Neural cell (in vitro differentiated cells): Measurements from ENCODE around the gene GPRC5B. TPM values are rescaled to one million over a fixed set of nuclear protein-coding genes. Genes with fewer than 3 reads are reported as not detected.
A peak's percentile ranks its signal among the peaks of the same experiment; 100 is the strongest.

ENCODE experiments used
- H2AFZ ChIP-seq: fragments of 200-600, 300-800 bp; sonication (generic), shearing (Covaris generic); 2 replicates; pipeline ENCODE4 v1.6.0; 2014; ENCODE audit warnings: low read depth, mild to moderate bottlenecking, antibody characterized with exemption, low read length, moderate library complexity
- H3F3A ChIP-seq: fragments of 200-600 bp; shearing (Covaris generic); 2 replicates; pipeline ENCODE4 v1.6.1; 2016; ENCODE audit warnings: mild to moderate bottlenecking, moderate library complexity, mixed read lengths, antibody characterized with exemption, low read length; ENCODE audit not compliant: insufficient read depth, poor library complexity, severe bottlenecking
- H3K27ac ChIP-seq: fragments of 200-600, 300-800 bp; sonication (generic), shearing (Covaris generic); 2 replicates; pipeline ENCODE4 v1.5.1; 2014; ENCODE audit warnings: mild to moderate bottlenecking, low read length, moderate library complexity
- H3K27me3 ChIP-seq: fragments of 300-800, 200-600 bp; sonication (generic), shearing (Covaris generic); 2 replicates; pipeline ENCODE4 v1.6.0; 2014; ENCODE audit warnings: mild to moderate bottlenecking, low read depth, low read length, moderate library complexity; ENCODE audit not compliant: insufficient read depth
- H3K36me3 ChIP-seq: fragments of 300-800, 200-600 bp; sonication (generic), shearing (Covaris generic); 2 replicates; pipeline ENCODE4 v1.5.1; 2014; ENCODE audit warnings: mild to moderate bottlenecking, antibody characterized with exemption, low read length, moderate library complexity; ENCODE audit not compliant: insufficient read depth
- H3K4me2 ChIP-seq: fragments of 300-800, 200-600 bp; sonication (generic), shearing (Covaris generic); 2 replicates; pipeline ENCODE4 v1.6.0; 2014; ENCODE audit warnings: mild to moderate bottlenecking, low read length
- H3K4me3 ChIP-seq: fragments of 300-800, 200-600 bp; sonication (generic), shearing (Covaris generic); 2 replicates; pipeline ENCODE4 v1.5.1; 2014; ENCODE audit warnings: mild to moderate bottlenecking, low read length, moderate library complexity
- H3K79me2 ChIP-seq: fragments of 200-600 bp; shearing (Covaris generic); replicated peaks from 2 replicates; pipeline ENCODE4 v1.6.0; 2014; ENCODE audit warnings: mild to moderate bottlenecking, low read length, moderate library complexity; ENCODE audit not compliant: insufficient read depth
- H3K9ac ChIP-seq: fragments of 300-800, 200-600 bp; sonication (generic), shearing (Covaris generic); 2 replicates; pipeline ENCODE4 v1.6.1; 2016; ENCODE audit warnings: mild to moderate bottlenecking, low read length, mixed read lengths
- H3K9me2 ChIP-seq: fragments of 200-600 bp; shearing (Covaris generic); 2 replicates; pipeline ENCODE4 v1.6.1; 2016; ENCODE audit warnings: mild to moderate bottlenecking, low read length, mixed read lengths; ENCODE audit not compliant: insufficient read depth
- H3K9me3 ChIP-seq: fragments of 200-600, 300-800 bp; sonication (generic), shearing (Covaris generic); 2 replicates; pipeline ENCODE4 v1.6.1; 2016; ENCODE audit warnings: mild to moderate bottlenecking, mixed run types, low read length, moderate library complexity, mixed read lengths
- H4K20me1 ChIP-seq: fragments of 200-600 bp; shearing (Covaris generic); 2 replicates; pipeline ENCODE4 v1.6.1; 2016; ENCODE audit warnings: mild to moderate bottlenecking, mixed run types; ENCODE audit not compliant: insufficient read depth
- CTCF ChIP-seq: fragments of 450-650 bp; IDR thresholded peaks from 2 replicates; pipeline ENCODE4 v1.5.1; 2014; ENCODE audit warnings: antibody characterized with exemption, mild to moderate bottlenecking, moderate library complexity; ENCODE audit not compliant: poor library complexity, severe bottlenecking
- EP300 ChIP-seq: fragments of 450-650 bp; conservative IDR thresholded peaks from 2 replicates; pipeline ENCODE4 v1.6.1; 2014; ENCODE audit warnings: antibody characterized with exemption, mild to moderate bottlenecking, moderate library complexity; ENCODE audit not compliant: poor library complexity, severe bottlenecking
- EZH2 ChIP-seq: fragments of 200-600, 300-800 bp; shearing (Covaris generic), sonication (generic); IDR thresholded peaks from 2 replicates; pipeline ENCODE4 v1.6.1; 2014; ENCODE audit warnings: antibody characterized with exemption, low read length, borderline replicate concordance, mild to moderate bottlenecking; ENCODE audit not compliant: insufficient read depth, poor library complexity, severe bottlenecking
- MXI1 ChIP-seq: fragments of 450-650 bp; conservative IDR thresholded peaks from 2 replicates; pipeline ENCODE4 v1.6.1; 2014; ENCODE audit warnings: antibody characterized with exemption, mild to moderate bottlenecking; ENCODE audit not compliant: poor library complexity, severe bottlenecking
- POLR2AphosphoS5 ChIP-seq: IDR thresholded peaks from 2 replicates; pipeline ENCODE4 v1.6.1; 2012
- RAD21 ChIP-seq: fragments of 450-650 bp; conservative IDR thresholded peaks from 2 replicates; pipeline ENCODE4 v1.6.1; 2014; ENCODE audit warnings: antibody characterized with exemption, mild to moderate bottlenecking, moderate library complexity
- SMC3 ChIP-seq: fragments of 450-650 bp; conservative IDR thresholded peaks from 2 replicates; pipeline ENCODE4 v1.6.1; 2014; ENCODE audit warnings: antibody characterized with exemption, mild to moderate bottlenecking, moderate library complexity; ENCODE audit not compliant: poor library complexity
- polyA plus RNA-seq: library from polyadenylated mRNA; depleted of rRNA; stranded (reverse); fragments of >200 nt; gene quantifications from 2 replicates; pipeline ENCODE4 v1.2.3, GENCODE V29; 2014

Gene GPRC5B
- polyA plus RNA-seq, 1 donor from 2014 or later = 25.4 TPM

- Histone ChIP-seq H3K9me3 (no peaks in the 10 kb centered on the region), H3K4me3 (no peak overlapping the region), H3K79me2 (peaks cover under 1% of the 10 kb centered on the region), H3K9ac (no peak overlapping the region), H4K20me1 (no peaks in the 10 kb centered on the region), H3K27me3 (no peaks in the 10 kb centered on the region), H3K36me3 (no peaks in the 10 kb centered on the region), H2AFZ (no peak overlapping the region), H3F3A (no peaks in the 10 kb centered on the region), H3K9me2 (no peaks in the 10 kb centered on the region), H3K4me2 (no peak overlapping the region), H3K27ac (no peak overlapping the region)
- no peak for TF ChIP-seq RAD21
- TF ChIP-seq POLR2AphosphoS5 = no peak
- no peak for TF ChIP-seq MXI1
- TF ChIP-seq EP300 = no peak
- no peak for TF ChIP-seq EZH2
Observed at GRCh38 chr16:19888834-19889233, 4.2 kb upstream of the GPRC5B start.

- H2AFZ ChIP-seq = no peak overlapping the region
- H3K9me3 ChIP-seq = no peaks in the 10 kb centered on the region
- H3K27me3 ChIP-seq = no peaks in the 10 kb centered on the region
- no peak overlapping the region for H3K27ac ChIP-seq
- no peaks in the 10 kb centered on the region for H3K9me2 ChIP-seq
- H3K9ac ChIP-seq = no peak overlapping the region
- peaks cover 26% of the 10 kb centered on the region for H3K79me2 ChIP-seq
- no peak overlapping the region for H3K4me3 ChIP-seq
- TF ChIP-seq RAD21 (peak; percentile 100), CTCF (peak; percentile 99), SMC3 (peak; percentile 100), EZH2 (no peak), MXI1 (peak; percentile 86)
- H3F3A ChIP-seq = no peaks in the 10 kb centered on the region
- no peaks in the 10 kb centered on the region for H4K20me1 ChIP-seq
- H3K36me3 ChIP-seq = no peaks in the 10 kb centered on the region
- no peak overlapping the region for H3K4me2 ChIP-seq
Observed at GRCh38 chr16:19886073-19886941, 1.7 kb upstream of the GPRC5B start.

- no peaks in the 10 kb centered on the region for H3K36me3 ChIP-seq
- H3K9me3 ChIP-seq = no peaks in the 10 kb centered on the region
- H3K9me2 ChIP-seq = no peaks in the 10 kb centered on the region
- no peak overlapping the region for H3K27ac ChIP-seq
- no peak for TF ChIP-seq CTCF
- no peak for TF ChIP-seq MXI1
- no peak for TF ChIP-seq EZH2
- TF ChIP-seq RAD21 = no peak
- H3K79me2 ChIP-seq = peaks cover 33% of the 10 kb centered on the region
- H3F3A ChIP-seq = no peaks in the 10 kb centered on the region
- H3K27me3 ChIP-seq = no peaks in the 10 kb centered on the region
- H3K4me3 ChIP-seq = peak overlapping the region; percentile 96
- H3K9ac ChIP-seq = no peak overlapping the region
- no peak overlapping the region for H2AFZ ChIP-seq
- no peak overlapping the region for H3K4me2 ChIP-seq
- H4K20me1 ChIP-seq = no peaks in the 10 kb centered on the region
Observed at GRCh38 chr16:19885451-19886072, 914 bp upstream of the GPRC5B start.
